ENCODE measurements around the gene RHCE. TPM values are rescaled to one million over a fixed set of nuclear protein-coding genes. Genes with fewer than 3 reads are reported as not detected.

The RHCE gene
- total and polyA plus RNA-seq, 2 of the 8 experiments (the other 6 are each of a cell fraction or from before 2014, with no cell fraction given) = 0.23 to 0.50 TPM

DNA sequence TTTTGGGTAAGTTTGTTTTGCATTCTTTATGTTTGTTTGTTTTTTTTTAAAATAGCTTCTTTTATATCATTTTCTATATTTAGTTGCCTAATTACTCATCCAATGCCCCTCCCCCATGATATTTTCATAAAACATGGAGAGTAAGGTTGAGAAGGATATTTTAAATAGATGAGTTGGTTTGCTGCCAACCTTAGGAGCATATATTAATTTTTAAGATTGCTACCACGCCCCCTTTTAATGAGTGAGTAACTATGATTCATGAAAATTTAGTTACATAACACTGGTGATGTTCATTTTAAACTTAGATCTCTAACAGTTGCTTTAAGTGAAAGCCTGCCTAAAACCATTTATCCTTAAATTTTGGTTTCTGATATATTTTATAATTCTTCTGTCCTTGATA, 63.8 kb downstream of the RHCE start:
- Histone ChIP-seq H2BK12ac (ENCODE audit: low read depth, low read length) (no peak overlapping the region), H3K23me2 (ENCODE audit: low read depth, low read length) (no peaks in the 10 kb centered on the region), H4K8ac (ENCODE audit: extremely low read depth, insufficient read depth, low read length) (no peak overlapping the region), H2BK15ac (ENCODE audit: low read length) (no peak overlapping the region), H3K56ac (replicated peaks; ENCODE audit: insufficient read length, low read depth, low read length) (no peak overlapping the region), H4K91ac (replicated peaks; ENCODE audit: insufficient read length, low read length) (no peak overlapping the region), H2BK120ac (replicated peaks; ENCODE audit: low read depth, low read length) (no peak overlapping the region), H3K27me3 (replicated peaks in 1 of 4; ENCODE audit: control insufficient read depth in 3 of 4, extremely low read depth in 1 of 4, insufficient read depth in 3 of 4, low read length in 3 of 4) (no peaks in the 10 kb centered on the region), H3K79me2 (ENCODE audit: control insufficient read depth in 1 of 2, insufficient read depth in 2 of 2, low read length in 2 of 2) (no peaks in the 10 kb centered on the region), H3K23ac (ENCODE audit: insufficient read length) (no peak overlapping the region), H3K9me3 (ENCODE audit: insufficient read depth in 2 of 2, low read depth in 1 of 2, low read length in 1 of 2) (no peaks in the 10 kb centered on the region), H3K4me1 (replicated peaks in 1 of 4; ENCODE audit: control insufficient read depth in 3 of 4, insufficient read depth in 4 of 4, low read length in 3 of 4) (no peaks in the 10 kb centered on the region), H3K4ac (replicated peaks; ENCODE audit: insufficient read length, low read depth, low read length) (no peak overlapping the region), H3K36me3 (ENCODE audit: control insufficient read depth in 2 of 4, insufficient read depth in 4 of 4, low read length in 3 of 4) (peaks cover 10 to 53% (median 31%) of the 10 kb centered on the region in 4 experiments), H3K18ac (ENCODE audit: extremely low read depth, low read length) (no peak overlapping the region), H3K4me3 (ENCODE audit: extremely low read depth in 1 of 4, insufficient read depth in 2 of 4, low read depth in 3 of 4, low read length in 4 of 4) (no peak overlapping the region), H4K20me1 (replicated peaks in 1 of 2; ENCODE audit: control insufficient read depth in 1 of 2, insufficient read depth in 2 of 2, low read length in 2 of 2) (peaks cover 0 to 3% of the 10 kb centered on the region in 2 experiments), H3K14ac (ENCODE audit: insufficient read length) (no peak overlapping the region), H4K5ac (ENCODE audit: insufficient read length, low read depth, low read length) (no peak overlapping the region), H2BK5ac (ENCODE audit: low read depth, low read length) (no peak overlapping the region), H3K27ac (ENCODE audit: low read depth, low read length) (no peak overlapping the region), H2AK5ac (ENCODE audit: low read depth, low read length) (no peak overlapping the region), H3K79me1 (ENCODE audit: low read depth, low read length) (no peaks in the 10 kb centered on the region), H2BK20ac (ENCODE audit: low read length) (no peak overlapping the region), H2AFZ (ENCODE audit: low read length) (no peak overlapping the region), H3K4me2 (ENCODE audit: insufficient read depth in 1 of 2, low read depth in 2 of 2, low read length in 2 of 2) (no peak overlapping the region), H3K9ac (replicated peaks in 1 of 4; ENCODE audit: extremely low read depth in 1 of 4, low read depth in 3 of 4, low read length in 3 of 4) (no peak overlapping the region)
- TF ChIP-seq, protein P1, sequence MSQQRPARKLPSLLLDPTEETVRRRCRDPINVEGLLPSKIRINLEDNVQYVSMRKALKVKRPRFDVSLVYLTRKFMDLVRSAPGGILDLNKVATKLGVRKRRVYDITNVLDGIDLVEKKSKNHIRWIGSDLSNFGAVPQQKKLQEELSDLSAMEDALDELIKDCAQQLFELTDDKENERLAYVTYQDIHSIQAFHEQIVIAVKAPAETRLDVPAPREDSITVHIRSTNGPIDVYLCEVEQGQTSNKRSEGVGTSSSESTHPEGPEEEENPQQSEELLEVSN (IDR thresholded peaks at IDR 0.05) = no peak
- TF ChIP-seq CHD2 (IDR thresholded peaks at IDR 0.05; ENCODE audit: low read length) = no peak
- TF ChIP-seq USF2 (IDR thresholded peaks at IDR 0.05; ENCODE audit: low read length) = no peak
- no peak for TF ChIP-seq FOSL1 (IDR thresholded peaks at IDR 0.05; ENCODE audit: insufficient read depth, low read depth, low read length)
- no peak for TF ChIP-seq MAFK (IDR thresholded peaks at IDR 0.05; ENCODE audit: low read depth, low read length)
- TF ChIP-seq EP300 (IDR thresholded peaks at IDR 0.05; ENCODE audit: borderline replicate concordance in 1 of 2, low read depth in 2 of 2, low read length in 2 of 2) = no peak
- TF ChIP-seq ASH2L (IDR thresholded peaks at IDR 0.05; ENCODE audit: low read length) = no peak
- no peak for TF ChIP-seq SIX5 (IDR thresholded peaks at IDR 0.05; ENCODE audit: low read depth, low read length)
- no peak for TF ChIP-seq KDM5A (IDR thresholded peaks at IDR 0.05; ENCODE audit: low read length)
- no peak for TF ChIP-seq POLR2AphosphoS5 (IDR thresholded peaks at IDR 0.05; ENCODE audit: low read depth, low read length)
- 92% methylated on average over 1 of the region's 1 CpG; no CpG with 5 or more reads in 1 of the 2 experiments for WGBS, 2 experiments (ENCODE audit: extremely low coverage in 1 of 2, insufficient coverage in 1 of 2, insufficient read length in 1 of 2, insufficient replicate concordance in 2 of 2, low coverage in 1 of 2, low lambda C conversion rate in 2 of 2, missing lambda C conversion rate in 1 of 2)
- DNase-seq (ENCODE audit: low read depth in 1 of 2, low spot score in 2 of 2) (no peak), FAIRE-seq (no peak)
- CTCF ChIA-PET (ENCODE audit: partially characterized antibody) = interaction anchor here (0.6 to 0.8 kb wide), 2 partner anchors 217 to 1376 kb away, joined by 4 read pairs; no protein-coding TSS in a partner anchor
- POLR2A ChIA-PET (ENCODE audit: partially characterized antibody) = no interaction called here

All from H1 (cell line).